NCI-H345 treated with DMSO at 0.1 percent for 48 hours (cell line): ENCODE measurements around the gene AP3D1.
"Not testable (repeated sequence)": the region's sequence is repeated elsewhere in the genome, so short reads cannot be mapped to it uniquely, and the experiment has no call there.

Experiments used
- DNase-seq: peaks from one replicate; lab custom pipeline; 2025; ENCODE audit not compliant: unreplicated experiment; lab: John Stamatoyannopoulos, UW

Gene AP3D1

DNA sequence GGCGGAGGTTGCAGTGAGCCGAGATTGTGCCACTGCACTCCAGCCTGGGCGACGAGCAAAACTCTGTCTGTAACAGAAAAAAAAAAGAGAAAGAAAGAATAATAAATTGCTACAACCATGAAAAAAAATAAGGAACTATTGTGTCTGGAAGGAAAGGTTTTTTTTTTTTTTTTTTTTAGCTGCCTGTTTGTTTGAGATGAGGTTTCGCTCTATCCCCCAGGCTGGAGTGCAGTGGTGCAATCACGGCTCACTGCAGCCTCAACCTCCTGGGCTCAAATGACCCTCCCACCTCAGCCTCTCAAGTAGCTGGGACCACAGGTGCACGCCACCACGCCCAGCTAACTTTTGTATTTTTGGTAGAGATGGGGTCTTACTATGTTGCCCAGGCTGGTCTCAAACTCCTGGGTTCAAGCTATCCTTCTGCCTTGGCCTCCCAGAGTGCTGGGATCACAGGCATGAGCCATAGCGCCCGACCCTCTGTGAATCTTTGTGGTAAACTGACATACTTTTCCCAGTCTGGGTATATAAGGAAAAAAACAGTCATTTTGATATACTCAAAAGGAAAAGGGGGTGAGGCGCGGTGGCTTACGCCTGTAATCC lies 59.3 kb downstream of the AP3D1 start:
- DNase-seq: not testable (repeated sequence)

DNA sequence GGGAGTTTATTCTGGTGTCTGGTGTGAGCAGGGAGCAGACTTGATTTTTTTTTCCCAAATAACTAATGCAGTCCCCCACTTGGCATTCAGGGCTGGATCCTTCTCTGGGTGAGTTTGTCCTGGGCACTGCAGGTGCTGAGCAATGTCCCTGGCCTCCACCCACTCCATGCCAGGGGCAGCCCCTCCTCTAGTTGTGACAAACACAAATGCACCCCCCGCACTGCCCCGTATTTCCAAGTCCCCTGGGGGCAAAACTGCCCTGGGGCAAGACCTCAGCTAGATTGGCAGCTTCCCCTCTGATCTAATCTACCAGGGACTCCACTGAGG lies 61.7 kb downstream of the AP3D1 start:
- no peak for DNase-seq

DNA sequence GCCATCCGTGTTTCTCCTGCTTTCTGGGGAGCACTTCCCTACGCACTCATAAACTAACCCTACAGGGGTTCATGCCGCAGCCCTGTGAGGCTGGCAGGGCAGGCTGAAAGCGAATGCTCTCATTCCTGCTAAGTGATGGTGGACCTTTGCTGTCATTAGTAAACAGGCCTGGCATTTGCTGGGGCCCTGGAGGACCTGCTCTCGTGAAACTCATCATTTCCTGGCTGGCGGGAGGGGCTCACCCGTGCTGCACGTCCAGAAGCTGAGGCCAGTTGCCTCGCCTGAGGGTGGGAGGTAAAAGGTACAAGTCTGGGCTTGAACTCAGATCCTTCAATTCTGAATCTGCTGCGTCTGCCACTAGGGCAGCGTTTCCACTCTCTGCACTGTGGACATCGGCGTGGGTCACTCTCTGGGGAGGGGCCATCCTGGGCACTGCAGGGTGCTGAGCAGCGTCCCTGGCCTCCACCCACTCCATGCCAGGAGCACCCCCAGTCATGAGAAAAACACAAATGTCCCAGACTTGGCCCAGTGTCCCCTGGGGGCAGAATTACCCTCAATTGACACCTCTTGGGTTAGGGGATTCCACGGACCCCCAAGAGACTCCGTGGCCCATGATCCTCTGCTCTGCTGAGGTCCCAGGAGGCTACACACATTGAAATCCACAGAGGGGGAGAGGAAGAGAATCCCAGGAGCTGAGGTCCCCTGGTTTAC lies 62.2 kb downstream of the AP3D1 start:
- no peak for DNase-seq

GRCh38 chr19:2087621-2088100 lies 63.7 kb downstream of the AP3D1 start:
- no peak for DNase-seq

- not testable (repeated sequence) for DNase-seq
Observed at GRCh38 chr19:2086695-2087620, 64.4 kb downstream of the AP3D1 start.

GRCh38 chr19:2084993-2085720 lies 66.2 kb downstream of the AP3D1 start:
- no peak for DNase-seq

GRCh38 chr19:2083174-2083854 lies 68.1 kb downstream of the AP3D1 start:
- DNase-seq: peak; percentile 6

DNA sequence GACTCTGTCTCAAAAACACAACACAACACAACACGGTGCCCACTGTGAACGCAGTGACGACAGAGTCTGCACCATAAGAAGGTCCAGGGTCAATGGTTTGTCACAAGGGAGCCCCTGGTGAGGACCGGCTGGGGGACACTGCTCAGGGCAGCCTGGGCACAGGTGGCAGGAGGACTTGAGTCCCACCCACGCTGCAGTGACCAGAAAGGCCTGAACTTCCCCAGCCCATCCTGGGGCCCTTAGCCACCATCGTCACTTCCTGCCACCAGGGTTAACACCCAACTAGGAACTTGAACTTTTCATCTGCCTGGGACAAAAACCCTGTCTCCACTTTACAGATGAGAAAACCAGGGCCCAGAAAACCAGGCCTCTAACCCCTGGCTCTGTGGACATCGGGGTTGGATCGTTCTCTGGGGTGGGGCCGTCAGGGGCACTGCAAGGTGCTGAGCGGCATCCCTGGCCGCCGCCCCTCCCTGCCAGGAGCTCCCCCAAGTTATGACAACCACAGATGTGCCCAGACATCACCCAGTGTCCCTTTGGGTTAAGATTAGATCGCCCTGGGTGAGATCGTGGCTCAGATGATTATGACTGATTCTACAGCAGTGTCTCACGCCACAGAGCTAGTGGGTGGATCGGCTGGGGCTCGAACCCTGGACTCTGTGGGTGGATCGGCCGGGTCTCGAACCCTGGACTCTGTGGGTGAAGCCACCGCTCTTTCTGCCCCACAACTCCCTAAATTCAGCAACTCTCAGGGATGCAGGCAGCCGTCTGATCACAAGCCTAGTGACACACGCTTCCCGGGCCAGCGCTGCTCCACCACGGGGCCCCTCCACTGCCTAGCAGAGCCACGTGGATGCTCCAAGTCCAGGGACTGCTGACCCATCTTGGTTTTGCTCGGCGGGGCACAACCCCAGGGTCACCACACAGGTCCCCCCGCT lies 69.2 kb downstream of the AP3D1 start:
- no peak for DNase-seq

DNA sequence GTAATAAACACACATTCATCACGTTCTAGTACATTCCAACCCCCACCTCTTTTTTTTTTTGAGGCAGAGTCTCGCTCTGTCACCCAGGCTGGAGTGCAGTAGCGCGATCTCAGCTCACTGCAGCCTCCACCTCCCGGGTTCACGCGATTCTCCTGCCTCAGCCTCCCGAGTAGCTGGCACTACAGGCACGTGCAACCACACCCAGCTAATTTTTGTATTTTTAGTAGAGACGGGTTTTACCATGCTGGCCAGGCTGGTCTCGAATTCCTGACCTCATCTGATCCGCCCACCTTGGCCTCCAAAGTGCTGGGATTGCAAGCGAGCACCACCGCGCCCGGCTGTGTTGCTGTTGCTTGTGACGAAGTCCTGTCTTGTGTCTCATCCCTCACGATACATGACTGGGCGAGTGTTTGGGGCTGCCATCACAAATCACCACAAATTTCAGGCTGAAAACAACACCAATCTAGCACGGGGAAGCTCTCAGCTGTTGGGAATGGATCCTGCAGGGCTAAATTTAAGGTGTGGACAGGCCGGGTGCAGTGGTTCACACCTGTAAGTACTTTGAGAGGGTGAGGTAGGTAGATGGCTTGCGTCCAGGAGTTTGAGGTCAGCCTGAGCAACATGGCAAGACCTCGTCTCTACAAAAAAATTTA lies 70.9 kb downstream of the AP3D1 start:
- no peak for DNase-seq

DNA sequence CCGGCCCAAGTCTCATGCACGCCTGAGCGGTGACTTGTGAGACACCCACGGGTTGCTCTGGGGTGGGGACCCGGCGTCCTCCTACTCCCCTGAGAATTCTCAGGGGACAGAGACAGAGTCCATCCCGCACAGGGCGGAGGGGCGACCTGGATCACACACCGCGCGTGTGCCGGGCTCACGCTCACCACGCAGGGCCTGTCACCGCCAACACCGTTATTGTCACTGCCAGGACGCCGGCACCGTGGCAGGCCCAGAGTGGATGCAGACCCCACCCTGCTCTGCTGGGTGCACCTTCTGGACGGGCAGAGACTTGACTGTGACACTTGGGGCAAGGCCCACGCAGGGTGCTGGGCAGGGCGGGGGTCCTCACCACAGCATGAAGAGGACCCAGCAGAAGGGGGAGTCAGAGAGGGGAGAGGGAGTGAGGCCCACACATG lies 71.5 kb downstream of the AP3D1 start:
- DNase-seq: no peak

- DNase-seq: no peak
Observed at GRCh38 chr19:2079076-2079864, 72.1 kb downstream of the AP3D1 start.

GRCh38 chr19:2077833-2078619 lies 73.3 kb downstream of the AP3D1 start:
- DNase-seq: no peak

DNA sequence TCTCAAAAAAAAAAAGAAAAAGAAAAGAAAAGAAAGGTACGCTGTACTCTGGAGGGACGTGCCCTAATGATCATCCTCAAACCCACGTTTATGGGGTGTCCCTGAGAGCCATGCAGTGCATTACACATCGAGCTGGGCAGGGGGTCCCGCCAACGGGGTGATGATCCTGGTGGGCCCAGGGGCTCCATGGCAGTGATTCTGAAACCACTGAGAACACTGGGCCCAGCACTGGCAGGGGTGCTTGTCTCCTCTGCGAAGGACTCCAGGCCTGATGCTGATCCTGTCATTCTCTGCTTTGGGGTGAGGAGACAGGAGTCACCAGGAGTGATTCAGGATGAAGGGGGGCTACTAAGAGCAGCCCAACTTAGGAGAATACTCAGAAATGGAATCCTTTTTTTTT lies 74.0 kb downstream of the AP3D1 start:
- no peak for DNase-seq

DNA sequence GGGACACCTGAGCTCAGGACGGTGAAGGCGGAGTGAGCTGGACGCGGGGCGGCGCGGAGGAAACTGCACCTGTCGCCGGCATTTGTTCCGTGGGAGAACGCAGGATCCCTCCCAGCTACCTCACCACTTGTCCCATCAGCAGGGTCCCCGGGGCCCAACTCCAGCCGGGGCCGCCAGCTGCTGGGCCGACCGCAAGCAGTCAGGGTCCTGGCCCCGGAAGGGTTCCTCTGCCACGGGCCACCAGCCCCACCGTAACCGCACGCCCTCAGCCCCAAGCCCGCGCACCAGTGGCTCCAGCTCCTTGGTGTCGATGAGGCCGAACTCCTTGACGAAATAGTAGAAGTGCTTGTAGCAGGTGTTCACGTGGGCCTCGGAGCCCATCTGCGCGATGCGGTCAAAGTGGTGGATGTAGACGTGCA lies 74.8 kb downstream of the AP3D1 start:
- DNase-seq: no peak

DNA sequence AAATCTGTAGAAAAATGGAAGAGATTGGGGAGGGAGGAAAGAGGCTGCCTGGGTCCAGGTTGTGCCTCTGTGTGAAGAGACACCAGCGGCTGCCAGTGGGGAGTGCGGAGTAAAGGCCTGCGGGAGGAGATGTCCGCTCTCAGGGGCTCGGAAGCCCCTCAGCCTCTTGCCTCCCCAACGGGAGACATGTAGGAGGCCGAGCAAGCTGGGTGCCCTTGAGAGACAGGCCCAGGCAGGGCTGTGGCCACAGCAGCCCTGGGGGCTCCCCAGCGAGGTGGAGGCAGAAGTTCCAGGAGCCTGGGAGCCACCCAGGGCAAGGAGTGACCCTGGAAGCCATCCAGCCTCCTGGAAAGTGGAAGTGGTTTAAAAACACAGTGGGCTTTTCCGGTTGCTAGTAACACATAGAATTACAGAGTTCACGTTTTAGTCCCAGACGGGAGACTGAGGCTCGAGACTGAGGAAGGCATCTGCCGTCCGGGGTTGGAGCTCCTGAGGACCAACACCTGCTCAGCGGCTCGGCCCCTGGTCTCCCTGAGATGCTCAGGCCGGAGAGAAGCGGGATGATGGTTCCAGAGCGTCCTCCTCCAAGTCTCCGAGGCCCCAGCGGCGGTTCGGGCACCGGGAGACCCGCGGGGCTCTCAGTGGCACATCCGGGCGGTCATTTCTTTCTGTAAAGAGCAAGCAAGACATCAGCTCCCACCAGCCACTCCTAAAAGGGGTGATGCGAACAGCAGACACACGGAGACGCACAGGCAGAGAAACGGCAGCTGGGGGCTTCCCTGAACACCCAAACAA lies 78.4 kb downstream of the AP3D1 start:
- no peak for DNase-seq

DNA sequence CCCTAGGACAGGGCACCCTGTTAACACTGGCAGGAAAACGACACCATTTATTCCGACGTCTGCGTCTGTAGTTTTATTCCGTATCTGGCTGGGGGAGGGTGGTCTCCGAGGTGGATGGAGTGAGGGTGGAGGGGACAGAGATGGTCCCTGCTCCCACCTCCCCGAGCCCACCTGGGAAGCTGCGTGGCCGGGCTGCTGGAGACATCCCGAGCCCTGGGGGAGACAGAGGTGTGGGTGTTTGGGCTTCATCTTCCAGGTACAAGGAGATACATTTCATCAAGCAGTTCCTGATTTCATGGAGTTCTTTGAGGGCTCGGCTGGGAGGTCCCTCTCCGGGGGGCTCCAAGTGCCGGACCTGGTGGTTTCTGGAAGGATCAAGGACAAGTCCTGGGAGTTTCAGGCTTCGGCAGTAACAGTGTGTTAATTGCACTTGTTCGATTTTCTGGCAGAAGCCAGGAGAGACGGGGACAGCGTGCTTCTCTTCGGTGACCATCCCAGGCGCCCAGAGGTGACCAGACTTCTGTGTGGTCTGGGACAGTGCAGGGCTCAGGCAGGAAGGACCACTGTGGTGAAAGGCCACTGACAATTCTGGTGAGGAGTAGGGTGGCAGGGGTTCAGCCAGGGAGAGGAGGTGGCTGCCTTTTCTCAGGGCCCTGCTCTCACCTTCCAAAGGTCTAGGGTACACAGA lies 80.2 kb downstream of the AP3D1 start:
- no peak for DNase-seq
